HL-60 (cell line): ENCODE results near the gene AKR1C4.

ENCODE experiments used
- DNase-seq, 2 experiments: peaks; one replicate each; pipeline ENCODE4 v3.0.0-alpha.2; 2010 to 2020; ENCODE audit warnings: low read depth in 1 of 2, low spot score in 1 of 2
- H3K27ac ChIP-seq: fragments of 250-450 bp; sonication (Bioruptor Pico); replicated peaks from 2 replicates; pipeline ENCODE4 v1.5.1; 2020; ENCODE audit warnings: mild to moderate bottlenecking, moderate library complexity
- H3K27me3 ChIP-seq: fragments of 250-450 bp; sonication (Bioruptor Pico); 2 replicates; pipeline ENCODE4 v1.5.1; 2021; ENCODE audit warnings: mild to moderate bottlenecking, moderate library complexity; ENCODE audit not compliant: insufficient read depth, poor library complexity, severe bottlenecking
- H3K4me3 ChIP-seq: replicated peaks from 2 replicates; pipeline ENCODE4 v1.5.1; 2011; ENCODE audit warnings: mild to moderate bottlenecking, control low read depth, low read length; ENCODE audit not compliant: insufficient read depth
- GABPA ChIP-seq: IDR thresholded peaks from 2 replicates; pipeline ENCODE4 v1.6.1; 2012; ENCODE audit warnings: low read depth
- POLR2AphosphoS5 ChIP-seq: IDR thresholded peaks from 2 replicates; pipeline ENCODE4 v1.6.1; 2012; ENCODE audit warnings: low read depth
- SPI1 ChIP-seq: IDR thresholded peaks from 2 replicates; pipeline ENCODE4 v1.6.1; 2012; ENCODE audit warnings: low read depth, mild to moderate bottlenecking, borderline replicate concordance
- TF ChIP-seq, protein P1 (sequence below): IDR thresholded peaks from 2 replicates; pipeline ENCODE4 v1.6.1; 2012; ENCODE audit warnings: low read depth; ENCODE audit not compliant: insufficient replicate concordance
- TF ChIP-seq, protein P2 (sequence below): IDR thresholded peaks from one replicate; pipeline ENCODE4 v1.5.1; 2011; ENCODE audit warnings: low read length, control low read depth, inconsistent platforms; ENCODE audit not compliant: insufficient read depth

The AKR1C4 gene

DNA sequence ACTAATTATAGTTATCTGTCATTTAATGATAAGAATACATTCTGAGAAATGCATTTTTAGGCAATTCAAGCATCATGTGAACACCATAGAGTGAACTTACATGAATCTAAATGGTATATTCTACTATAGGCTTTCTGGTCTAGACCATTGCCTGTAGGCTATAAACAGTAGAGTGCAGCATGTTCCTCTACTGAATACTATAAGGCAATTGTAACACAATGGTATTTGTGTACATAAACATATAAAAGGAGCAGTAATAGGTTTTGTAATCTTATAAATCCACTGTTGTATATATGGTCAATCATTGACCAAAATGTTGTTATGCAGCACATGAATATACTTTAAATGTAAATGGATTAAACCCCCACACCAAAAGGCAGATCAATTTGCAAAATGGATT is 71.6 kb downstream of the AKR1C4 start:
- Histone ChIP-seq H3K4me3 (no peak overlapping the region), H3K27me3 (no peaks in the 10 kb centered on the region), H3K27ac (no peak overlapping the region)
- no peak for DNase-seq
- TF ChIP-seq POLR2AphosphoS5 (no peak), SPI1 (no peak), GABPA (no peak)
- TF ChIP-seq, protein P1, sequence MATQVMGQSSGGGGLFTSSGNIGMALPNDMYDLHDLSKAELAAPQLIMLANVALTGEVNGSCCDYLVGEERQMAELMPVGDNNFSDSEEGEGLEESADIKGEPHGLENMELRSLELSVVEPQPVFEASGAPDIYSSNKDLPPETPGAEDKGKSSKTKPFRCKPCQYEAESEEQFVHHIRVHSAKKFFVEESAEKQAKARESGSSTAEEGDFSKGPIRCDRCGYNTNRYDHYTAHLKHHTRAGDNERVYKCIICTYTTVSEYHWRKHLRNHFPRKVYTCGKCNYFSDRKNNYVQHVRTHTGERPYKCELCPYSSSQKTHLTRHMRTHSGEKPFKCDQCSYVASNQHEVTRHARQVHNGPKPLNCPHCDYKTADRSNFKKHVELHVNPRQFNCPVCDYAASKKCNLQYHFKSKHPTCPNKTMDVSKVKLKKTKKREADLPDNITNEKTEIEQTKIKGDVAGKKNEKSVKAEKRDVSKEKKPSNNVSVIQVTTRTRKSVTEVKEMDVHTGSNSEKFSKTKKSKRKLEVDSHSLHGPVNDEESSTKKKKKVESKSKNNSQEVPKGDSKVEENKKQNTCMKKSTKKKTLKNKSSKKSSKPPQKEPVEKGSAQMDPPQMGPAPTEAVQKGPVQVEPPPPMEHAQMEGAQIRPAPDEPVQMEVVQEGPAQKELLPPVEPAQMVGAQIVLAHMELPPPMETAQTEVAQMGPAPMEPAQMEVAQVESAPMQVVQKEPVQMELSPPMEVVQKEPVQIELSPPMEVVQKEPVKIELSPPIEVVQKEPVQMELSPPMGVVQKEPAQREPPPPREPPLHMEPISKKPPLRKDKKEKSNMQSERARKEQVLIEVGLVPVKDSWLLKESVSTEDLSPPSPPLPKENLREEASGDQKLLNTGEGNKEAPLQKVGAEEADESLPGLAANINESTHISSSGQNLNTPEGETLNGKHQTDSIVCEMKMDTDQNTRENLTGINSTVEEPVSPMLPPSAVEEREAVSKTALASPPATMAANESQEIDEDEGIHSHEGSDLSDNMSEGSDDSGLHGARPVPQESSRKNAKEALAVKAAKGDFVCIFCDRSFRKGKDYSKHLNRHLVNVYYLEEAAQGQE = no peak
- TF ChIP-seq, protein P2, sequence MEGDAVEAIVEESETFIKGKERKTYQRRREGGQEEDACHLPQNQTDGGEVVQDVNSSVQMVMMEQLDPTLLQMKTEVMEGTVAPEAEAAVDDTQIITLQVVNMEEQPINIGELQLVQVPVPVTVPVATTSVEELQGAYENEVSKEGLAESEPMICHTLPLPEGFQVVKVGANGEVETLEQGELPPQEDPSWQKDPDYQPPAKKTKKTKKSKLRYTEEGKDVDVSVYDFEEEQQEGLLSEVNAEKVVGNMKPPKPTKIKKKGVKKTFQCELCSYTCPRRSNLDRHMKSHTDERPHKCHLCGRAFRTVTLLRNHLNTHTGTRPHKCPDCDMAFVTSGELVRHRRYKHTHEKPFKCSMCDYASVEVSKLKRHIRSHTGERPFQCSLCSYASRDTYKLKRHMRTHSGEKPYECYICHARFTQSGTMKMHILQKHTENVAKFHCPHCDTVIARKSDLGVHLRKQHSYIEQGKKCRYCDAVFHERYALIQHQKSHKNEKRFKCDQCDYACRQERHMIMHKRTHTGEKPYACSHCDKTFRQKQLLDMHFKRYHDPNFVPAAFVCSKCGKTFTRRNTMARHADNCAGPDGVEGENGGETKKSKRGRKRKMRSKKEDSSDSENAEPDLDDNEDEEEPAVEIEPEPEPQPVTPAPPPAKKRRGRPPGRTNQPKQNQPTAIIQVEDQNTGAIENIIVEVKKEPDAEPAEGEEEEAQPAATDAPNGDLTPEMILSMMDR = no peak
